ENCODE measurements around the gene USO1. TPM values are rescaled to one million over a fixed set of nuclear protein-coding genes. Genes with fewer than 3 reads are reported as not detected.

The USO1 gene
- total and polyA plus RNA-seq, 2 of the 8 experiments (the other 6 are each of a cell fraction or from before 2014, with no cell fraction given) = 57.3 to 198 TPM

DNA sequence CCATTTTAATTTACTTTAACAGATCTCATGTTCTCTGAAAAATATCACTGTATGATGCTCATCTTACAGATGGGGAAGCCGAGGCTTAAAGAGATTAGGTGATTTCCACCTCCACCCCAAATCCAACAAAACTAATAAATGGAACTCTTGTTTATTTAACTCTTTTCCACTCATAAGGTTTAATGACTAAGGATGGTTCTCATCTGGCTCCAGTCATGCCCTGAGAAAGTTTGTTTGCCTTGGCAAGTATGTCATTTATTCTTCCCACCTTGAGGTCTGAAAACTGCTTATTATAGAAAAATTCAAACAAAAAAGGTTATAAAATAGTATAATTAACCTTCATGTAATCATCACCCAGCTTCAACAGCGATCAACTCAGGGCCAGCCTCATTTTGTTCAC is 121.6 kb downstream of the USO1 start:
- ChIA-PET CTCF (ENCODE audit: partially characterized antibody) (no interaction called here), POLR2A (ENCODE audit: partially characterized antibody) (no interaction called here)
- DNase-seq (ENCODE audit: low read depth in 1 of 2, low spot score in 2 of 2) (no peak), FAIRE-seq (no peak)
- no peak overlapping the region for H2AFZ ChIP-seq (ENCODE audit: low read length)
- no peaks in the 10 kb centered on the region for H4K20me1 ChIP-seq (replicated peaks in 1 of 2; ENCODE audit: control insufficient read depth in 1 of 2, insufficient read depth in 2 of 2, low read length in 2 of 2)
- H2BK20ac ChIP-seq (ENCODE audit: low read length) = no peak overlapping the region
- no peak overlapping the region for H3K4me2 ChIP-seq (ENCODE audit: insufficient read depth in 1 of 2, low read depth in 2 of 2, low read length in 2 of 2)
- TF ChIP-seq BACH1 (IDR thresholded peaks at IDR 0.05; ENCODE audit: low read length) (no peak), NRF1 (IDR thresholded peaks at IDR 0.05; ENCODE audit: low read depth, low read length) (no peak), SRF (IDR thresholded peaks at IDR 0.05; ENCODE audit: low read depth, low read length) (no peak), FOSL1 (IDR thresholded peaks at IDR 0.05; ENCODE audit: insufficient read depth, low read depth, low read length) (no peak), CBX8 (IDR thresholded peaks at IDR 0.05; ENCODE audit: borderline replicate concordance, low read depth, low read length) (no peak), SP1 (IDR thresholded peaks at IDR 0.05; ENCODE audit: low read depth, low read length) (no peak), POLR2AphosphoS5 (IDR thresholded peaks at IDR 0.05; ENCODE audit: low read depth, low read length) (no peak), RBBP5 (IDR thresholded peaks at IDR 0.05; ENCODE audit: borderline replicate concordance, low read depth, low read length) (no peak), BRCA1 (IDR thresholded peaks at IDR 0.05; ENCODE audit: low read depth, low read length) (no peak), TEAD4 (IDR thresholded peaks at IDR 0.05; ENCODE audit: low read depth, low read length) (no peak), BCL11A (IDR thresholded peaks at IDR 0.05; ENCODE audit: low read depth in 2 of 2, low read length in 2 of 2) (no peak), TAF7 (optimal IDR thresholded peaks at IDR 0.05; ENCODE audit: borderline replicate concordance, low read depth, low read length) (no peak), SP2 (IDR thresholded peaks at IDR 0.05; ENCODE audit: low read length) (no peak)
- no peak overlapping the region for H3K14ac ChIP-seq (ENCODE audit: insufficient read length)
- no peaks in the 10 kb centered on the region for H3K79me1 ChIP-seq (ENCODE audit: low read depth, low read length)
- no peak overlapping the region for H3K4ac ChIP-seq (replicated peaks; ENCODE audit: insufficient read length, low read depth, low read length)
- H2BK120ac ChIP-seq (replicated peaks; ENCODE audit: low read depth, low read length) = no peak overlapping the region
- no peak overlapping the region for H4K8ac ChIP-seq (ENCODE audit: extremely low read depth, insufficient read depth, low read length)
- H2BK15ac ChIP-seq (ENCODE audit: low read length) = no peak overlapping the region
- 95% methylated on average over 2 of the region's 2 CpGs; no CpG with 5 or more reads in 1 of the 2 experiments for WGBS, 2 experiments (ENCODE audit: extremely low coverage in 1 of 2, insufficient coverage in 1 of 2, insufficient read length in 1 of 2, insufficient replicate concordance in 2 of 2, low coverage in 1 of 2, low lambda C conversion rate in 2 of 2, missing lambda C conversion rate in 1 of 2)
- H3K27me3 ChIP-seq (replicated peaks in 1 of 4; ENCODE audit: control insufficient read depth in 3 of 4, extremely low read depth in 1 of 4, insufficient read depth in 3 of 4, low read length in 3 of 4) = peaks cover 0 to 2% (median 0%) of the 10 kb centered on the region in 4 experiments; a peak in 1 of 7 replicates
- no peaks in the 10 kb centered on the region for H3K36me3 ChIP-seq (ENCODE audit: control insufficient read depth in 2 of 4, insufficient read depth in 4 of 4, low read length in 3 of 4)
- no peak overlapping the region for H3K56ac ChIP-seq (replicated peaks; ENCODE audit: insufficient read length, low read depth, low read length)
- peaks cover 0 to 9% (median 6%) of the 10 kb centered on the region in 4 experiments; a peak in 4 of 7 replicates for H3K4me1 ChIP-seq (replicated peaks in 1 of 4; ENCODE audit: control insufficient read depth in 3 of 4, insufficient read depth in 4 of 4, low read length in 3 of 4)
- H3K9me3 ChIP-seq (ENCODE audit: insufficient read depth in 2 of 2, low read depth in 1 of 2, low read length in 1 of 2) = no peaks in the 10 kb centered on the region
- H2AK5ac ChIP-seq (ENCODE audit: low read depth, low read length) = no peak overlapping the region
- H3K9ac ChIP-seq (replicated peaks in 1 of 4; ENCODE audit: extremely low read depth in 1 of 4, low read depth in 3 of 4, low read length in 3 of 4) = no peak overlapping the region
- no peaks in the 10 kb centered on the region for H3K23me2 ChIP-seq (ENCODE audit: low read depth, low read length)
- H2BK5ac ChIP-seq (ENCODE audit: low read depth, low read length) = no peak overlapping the region
- H3K27ac ChIP-seq (ENCODE audit: low read depth, low read length) = no peak overlapping the region
- H4K5ac ChIP-seq (ENCODE audit: insufficient read length, low read depth, low read length) = no peak overlapping the region
- H3K18ac ChIP-seq (ENCODE audit: extremely low read depth, low read length) = no peak overlapping the region
- no peaks in the 10 kb centered on the region for H3K79me2 ChIP-seq (ENCODE audit: control insufficient read depth in 1 of 2, insufficient read depth in 2 of 2, low read length in 2 of 2)
- H2BK12ac ChIP-seq (ENCODE audit: low read depth, low read length) = no peak overlapping the region
- no peak overlapping the region for H4K91ac ChIP-seq (replicated peaks; ENCODE audit: insufficient read length, low read length)
- no peak overlapping the region for H3K4me3 ChIP-seq (ENCODE audit: extremely low read depth in 1 of 4, insufficient read depth in 2 of 4, low read depth in 3 of 4, low read length in 4 of 4)
- H3K23ac ChIP-seq (ENCODE audit: insufficient read length) = no peak overlapping the region
